H1 (cell line): ENCODE results near the gene KCNMB2. TPM values are rescaled to one million over a fixed set of nuclear protein-coding genes. Genes with fewer than 3 reads are reported as not detected.

ENCODE experiments used
- CTCF ChIA-PET: fragments of 300-600 bp; sonication (Branson Sonifier 250); formaldehyde crosslinking; loops from one replicate; lab custom pipeline; 2021; ENCODE audit not compliant: partially characterized antibody; lab: Charles Lee
- POLR2A ChIA-PET: fragments of 300-600 bp; sonication (Branson Sonifier 250); formaldehyde crosslinking; loops from one replicate; lab custom pipeline; 2021; ENCODE audit warnings: inconsistent platforms; ENCODE audit not compliant: partially characterized antibody; lab: Charles Lee
- DNase-seq, 2 experiments: peaks; one replicate each; pipeline versions ENCODE4 v3.0.0 to v3.0.0-alpha.2; 2010 to 2022; ENCODE audit warnings: low spot score in 2 of 2, low read depth in 1 of 2, mixed read lengths in 1 of 2
- FAIRE-seq: peaks from 2 replicates; lab custom pipeline; 2011; peaks lifted over from hg19 to GRCh38; lab: Jason Lieb, UNC
- H2AFZ ChIP-seq: 2 replicates; pipeline ENCODE4 v1.8.1; 2012; ENCODE audit warnings: low read length, inconsistent platforms
- H2AK5ac ChIP-seq: 2 replicates; pipeline ENCODE4 v1.6.1; 2013; ENCODE audit warnings: low read depth, low read length
- H2BK120ac ChIP-seq: replicated peaks from 2 replicates; pipeline ENCODE3; 2013; ENCODE audit warnings: low read depth, low read length, inconsistent platforms
- H2BK12ac ChIP-seq: 2 replicates; pipeline ENCODE4 v1.6.1; 2013; ENCODE audit warnings: low read depth, low read length
- H2BK15ac ChIP-seq: 2 replicates; pipeline ENCODE4 v1.6.1; 2013; ENCODE audit warnings: low read length
- H2BK20ac ChIP-seq: 2 replicates; pipeline ENCODE4 v1.6.1; 2013; ENCODE audit warnings: low read length
- H2BK5ac ChIP-seq: 2 replicates; pipeline ENCODE4 v1.6.1; 2013; ENCODE audit warnings: low read depth, low read length
- H3K14ac ChIP-seq: 2 replicates; pipeline ENCODE4 v1.6.1; 2013; ENCODE audit warnings: inconsistent platforms; ENCODE audit not compliant: insufficient read length
- H3K18ac ChIP-seq: 2 replicates; pipeline ENCODE4 v1.6.1; 2013; ENCODE audit warnings: low read length; ENCODE audit errors: extremely low read depth
- H3K23ac ChIP-seq: 2 replicates; pipeline ENCODE4 v1.6.1; 2013; ENCODE audit warnings: inconsistent platforms; ENCODE audit not compliant: insufficient read length
- H3K23me2 ChIP-seq: 2 replicates; pipeline ENCODE4 v1.6.1; 2013; ENCODE audit warnings: low read depth, low read length
- H3K27ac ChIP-seq: 2 replicates; pipeline ENCODE4 v1.6.1; 2011; ENCODE audit warnings: low read depth, low read length, inconsistent platforms
- H3K27me3 ChIP-seq, 4 experiments: replicated peaks in 1 of 4; 1 replicate in 1 of 4; 2 replicates in 3 of 4; pipeline versions ENCODE4 v1.6.1 to v1.8.1; 2011 to 2013; ENCODE audit warnings: low read length in 3 of 4, mild to moderate bottlenecking in 3 of 4, inconsistent platforms in 2 of 4, mixed read lengths in 2 of 4, moderate library complexity in 1 of 4; ENCODE audit not compliant: control insufficient read depth in 3 of 4, insufficient read depth in 3 of 4; ENCODE audit errors: extremely low read depth in 1 of 4
- H3K36me3 ChIP-seq, 4 experiments: 2 replicates each; pipeline versions ENCODE4 v1.6.1 to v1.8.1; 2011 to 2013; ENCODE audit warnings: mild to moderate bottlenecking in 4 of 4, low read length in 3 of 4, moderate library complexity in 2 of 4, control low read depth in 1 of 4, inconsistent platforms in 1 of 4; ENCODE audit not compliant: insufficient read depth in 4 of 4, control insufficient read depth in 2 of 4
- H3K4ac ChIP-seq: replicated peaks from 2 replicates; pipeline ENCODE3; 2013; ENCODE audit warnings: low read length, low read depth, mixed read lengths, inconsistent platforms; ENCODE audit not compliant: insufficient read length
- H3K4me1 ChIP-seq, 4 experiments: replicated peaks in 1 of 4; 1 replicate in 1 of 4; 2 replicates in 3 of 4; pipeline versions ENCODE4 v1.6.1 to v1.8.1; 2011 to 2013; ENCODE audit warnings: low read length in 3 of 4, inconsistent platforms in 2 of 4, mixed read lengths in 1 of 4; ENCODE audit not compliant: insufficient read depth in 4 of 4, control insufficient read depth in 3 of 4
- H3K4me2 ChIP-seq, 2 experiments: 2 replicates each; pipeline versions ENCODE4 v1.6.1 to v1.8.1; 2011 to 2013; ENCODE audit warnings: low read depth in 2 of 2, low read length in 2 of 2, control low read depth in 1 of 2, inconsistent platforms in 1 of 2, mild to moderate bottlenecking in 1 of 2; ENCODE audit not compliant: insufficient read depth in 1 of 2
- H3K4me3 ChIP-seq, 4 experiments: fragments of 200-600, 300-600 bp in 1 of 4; sonication (generic), shearing (Covaris generic), sonication (Bioruptor Twin) in 1 of 4; 2 replicates each; pipeline versions ENCODE4 v1.5.1 to v1.8.1; 2011 to 2016; ENCODE audit warnings: low read length in 4 of 4, low read depth in 3 of 4, control low read depth in 2 of 4, inconsistent platforms in 2 of 4, mild to moderate bottlenecking in 2 of 4, mixed read lengths in 1 of 4, moderate library complexity in 1 of 4; ENCODE audit not compliant: insufficient read depth in 2 of 4; ENCODE audit errors: extremely low read depth in 1 of 4
- H3K56ac ChIP-seq: replicated peaks from 2 replicates; pipeline ENCODE3; 2013; ENCODE audit warnings: low read depth, mild to moderate bottlenecking, mixed read lengths, low read length, inconsistent platforms; ENCODE audit not compliant: insufficient read length
- H3K79me1 ChIP-seq: 2 replicates; pipeline ENCODE4 v1.6.1; 2013; ENCODE audit warnings: low read depth, low read length, control low read depth
- H3K79me2 ChIP-seq, 2 experiments: 2 replicates each; pipeline versions ENCODE4 v1.6.1 to v1.8.1; 2012 to 2013; ENCODE audit warnings: low read length in 2 of 2, mild to moderate bottlenecking in 2 of 2, inconsistent platforms in 1 of 2; ENCODE audit not compliant: insufficient read depth in 2 of 2, control insufficient read depth in 1 of 2
- H3K9ac ChIP-seq, 4 experiments: replicated peaks in 1 of 4; 1 replicate in 1 of 4; 2 replicates in 3 of 4; pipeline versions ENCODE4 v1.6.1 to v1.8.1; 2011 to 2013; ENCODE audit warnings: low read depth in 3 of 4, low read length in 3 of 4, control low read depth in 2 of 4, mild to moderate bottlenecking in 2 of 4, moderate library complexity in 2 of 4, inconsistent platforms in 1 of 4; ENCODE audit errors: extremely low read depth in 1 of 4
- H3K9me3 ChIP-seq, 2 experiments: 2 replicates each; pipeline versions ENCODE4 v1.6.1 to v1.8.1; 2012 to 2013; ENCODE audit warnings: mild to moderate bottlenecking in 2 of 2, moderate library complexity in 2 of 2, control low read depth in 1 of 2, inconsistent platforms in 1 of 2, low read depth in 1 of 2, low read length in 1 of 2, mixed read lengths in 1 of 2; ENCODE audit not compliant: insufficient read depth in 2 of 2
- H4K20me1 ChIP-seq, 2 experiments: replicated peaks in 1 of 2; 2 replicates each; pipeline versions ENCODE3 to v1.8.1; 2011 to 2013; ENCODE audit warnings: inconsistent platforms in 2 of 2, low read length in 2 of 2, mild to moderate bottlenecking in 1 of 2; ENCODE audit not compliant: insufficient read depth in 2 of 2, control insufficient read depth in 1 of 2
- H4K5ac ChIP-seq: 2 replicates; pipeline ENCODE4 v1.6.1; 2013; ENCODE audit warnings: low read length, low read depth, mixed read lengths, inconsistent platforms; ENCODE audit not compliant: insufficient read length
- H4K8ac ChIP-seq: 2 replicates; pipeline ENCODE4 v1.8.0; 2013; ENCODE audit warnings: mild to moderate bottlenecking, moderate library complexity, low read length, inconsistent platforms; ENCODE audit not compliant: insufficient read depth; ENCODE audit errors: extremely low read depth
- H4K91ac ChIP-seq: replicated peaks from 2 replicates; pipeline ENCODE3; 2013; ENCODE audit warnings: low read length, mixed read lengths, inconsistent platforms; ENCODE audit not compliant: insufficient read length
- BACH1 ChIP-seq: IDR thresholded peaks from 2 replicates; pipeline ENCODE4 v1.6.1; 2012; ENCODE audit warnings: low read length, improper control_type of control experiment
- BCL11A ChIP-seq, 2 experiments: IDR thresholded peaks; one replicate each; pipeline ENCODE4 v1.6.1; 2011; ENCODE audit warnings: low read depth in 2 of 2, low read length in 2 of 2, mild to moderate bottlenecking in 2 of 2
- CBX5 ChIP-seq: fragments of 300-800, 300-1000 bp; sonication (generic); IDR thresholded peaks from 2 replicates; pipeline ENCODE4 v1.7.1; 2016; ENCODE audit warnings: antibody characterized with exemption, low read length, low read depth
- CREB1 ChIP-seq: IDR thresholded peaks from 2 replicates; pipeline ENCODE4 v1.6.1; 2012; ENCODE audit warnings: inconsistent platforms
- HDAC6 ChIP-seq: IDR thresholded peaks from one replicate; pipeline ENCODE4 v1.7.1; 2012; ENCODE audit warnings: low read depth, mild to moderate bottlenecking, inconsistent platforms, low read length, moderate library complexity
- KDM5A ChIP-seq: fragments of 200-600 bp; IDR thresholded peaks from 2 replicates; pipeline ENCODE4 v1.7.1; 2012; ENCODE audit warnings: mild to moderate bottlenecking, low read length, inconsistent platforms, mixed read lengths
- NRF1 ChIP-seq: IDR thresholded peaks from 2 replicates; pipeline ENCODE4 v1.6.1; 2011; ENCODE audit warnings: mild to moderate bottlenecking, low read depth, low read length, improper control_type of control experiment
- RAD21 ChIP-seq, 2 experiments: IDR thresholded peaks in 1 of 2; conservative IDR thresholded peaks in 1 of 2; 2 replicates each; pipeline ENCODE4 v1.6.1; 2011; ENCODE audit warnings: low read depth in 2 of 2, low read length in 2 of 2, improper control_type of control experiment in 1 of 2, inconsistent platforms in 1 of 2, mild to moderate bottlenecking in 1 of 2, moderate library complexity in 1 of 2
- TBP ChIP-seq: IDR thresholded peaks from 2 replicates; pipeline ENCODE4 v1.6.1; 2011; ENCODE audit warnings: low read depth, low read length, improper control_type of control experiment
- YY1 ChIP-seq: IDR thresholded peaks from 2 replicates; pipeline ENCODE4 v1.6.1; 2011; ENCODE audit warnings: low read depth, mild to moderate bottlenecking, low read length
- polyA plus RNA-seq, 7 experiments: library from polyadenylated mRNA; depleted of rRNA in 3 of 7; stranded (reverse) in 5 of 7; unstranded in 2 of 7; fragments of >200 nt in 5 of 7; fragments of 200-250 nt in 2 of 7; gene quantifications; 1 replicate in 5 of 7; 2 replicates in 1 of 7; 4 replicates in 1 of 7; pipeline versions ENCODE4 v1.2.1 to v1.2.3, GENCODE V29; 2011 to 2013; ENCODE audit warnings: missing spikeins in 2 of 7, mixed read lengths in 2 of 7
- total RNA-seq: library from RNA; stranded (reverse); fragmentation: NEBNext Ultra II Directional; extraction: Animal tissue kit (Norgen Biotek cat#: 25700); gene quantifications from 2 replicates; pipeline ENCODE4 v1.2.1, GENCODE V29; 2021
- TF ChIP-seq, protein P1 (sequence below): IDR thresholded peaks from 2 replicates; pipeline ENCODE4 v1.6.1; 2012; ENCODE audit warnings: low read length, inconsistent platforms
- TF ChIP-seq, protein P2 (sequence below), 3 experiments: IDR thresholded peaks; 1 replicate in 2 of 3; 2 replicates in 1 of 3; pipeline versions ENCODE4 v1.5.1 to v1.6.1; 2011; ENCODE audit warnings: low read length in 3 of 3, mild to moderate bottlenecking in 3 of 3, inconsistent platforms in 2 of 3, low read depth in 1 of 3, moderate library complexity in 1 of 3; ENCODE audit not compliant: insufficient read depth in 1 of 3; ENCODE audit errors: control extremely low read depth in 1 of 3

The KCNMB2 gene
- total and polyA plus RNA-seq, 2 of the 8 experiments (the other 6 are each of a cell fraction or from before 2014, with no cell fraction given), result not detected

GRCh38 chr3:178785961-178786360 lies 249.7 kb downstream of the KCNMB2 start:
- no peak overlapping the region for H4K91ac ChIP-seq
- ChIA-PET POLR2A (no interaction called here), CTCF (no interaction called here)
- no peaks in the 10 kb centered on the region for H3K23me2 ChIP-seq
- no peak overlapping the region for H2BK12ac ChIP-seq
- H3K36me3 ChIP-seq, result no peaks in the 10 kb centered on the region
- no peaks in the 10 kb centered on the region for H3K4me1 ChIP-seq
- H3K27me3 ChIP-seq, result no peaks in the 10 kb centered on the region
- no peak overlapping the region for H2BK20ac ChIP-seq
- no peak for FAIRE-seq
- H2AFZ ChIP-seq, result no peak overlapping the region
- H4K20me1 ChIP-seq, result no peaks in the 10 kb centered on the region
- H2BK120ac ChIP-seq, result no peak overlapping the region
- no peak overlapping the region for H3K56ac ChIP-seq
- no peak overlapping the region for H3K27ac ChIP-seq
- no peak overlapping the region for H3K14ac ChIP-seq
- H3K4me3 ChIP-seq, result no peak overlapping the region
- H3K79me1 ChIP-seq, result no peaks in the 10 kb centered on the region
- no peak overlapping the region for H3K9ac ChIP-seq
- DNase-seq, result no peak
- no peak overlapping the region for H3K4me2 ChIP-seq
- H3K79me2 ChIP-seq, result no peaks in the 10 kb centered on the region
- no peak overlapping the region for H2BK15ac ChIP-seq
- no peak overlapping the region for H3K18ac ChIP-seq
- no peak overlapping the region for H3K4ac ChIP-seq
- H2AK5ac ChIP-seq, result no peak overlapping the region
- H4K5ac ChIP-seq, result no peak overlapping the region
- no peaks in the 10 kb centered on the region for H3K9me3 ChIP-seq
- H4K8ac ChIP-seq, result no peak overlapping the region
- H2BK5ac ChIP-seq, result no peak overlapping the region
- H3K23ac ChIP-seq, result no peak overlapping the region
- TF ChIP-seq KDM5A (no peak), CBX5 (no peak), RAD21 (IDR thresholded peaks at IDR 0.05 in 1 of 2, conservative IDR thresholded peaks at IDR 0.05 in 1 of 2; ENCODE audit: low read depth in 2 of 2, low read length in 2 of 2) (no peak), CREB1 (no peak), BCL11A (IDR thresholded peaks at IDR 0.05; ENCODE audit: low read depth in 2 of 2, low read length in 2 of 2) (no peak), YY1 (no peak), TBP (no peak), BACH1 (no peak), HDAC6 (no peak), NRF1 (no peak)
- TF ChIP-seq, protein P1, sequence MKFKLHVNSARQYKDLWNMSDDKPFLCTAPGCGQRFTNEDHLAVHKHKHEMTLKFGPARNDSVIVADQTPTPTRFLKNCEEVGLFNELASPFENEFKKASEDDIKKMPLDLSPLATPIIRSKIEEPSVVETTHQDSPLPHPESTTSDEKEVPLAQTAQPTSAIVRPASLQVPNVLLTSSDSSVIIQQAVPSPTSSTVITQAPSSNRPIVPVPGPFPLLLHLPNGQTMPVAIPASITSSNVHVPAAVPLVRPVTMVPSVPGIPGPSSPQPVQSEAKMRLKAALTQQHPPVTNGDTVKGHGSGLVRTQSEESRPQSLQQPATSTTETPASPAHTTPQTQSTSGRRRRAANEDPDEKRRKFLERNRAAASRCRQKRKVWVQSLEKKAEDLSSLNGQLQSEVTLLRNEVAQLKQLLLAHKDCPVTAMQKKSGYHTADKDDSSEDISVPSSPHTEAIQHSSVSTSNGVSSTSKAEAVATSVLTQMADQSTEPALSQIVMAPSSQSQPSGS, result no peak
- TF ChIP-seq, protein P2, sequence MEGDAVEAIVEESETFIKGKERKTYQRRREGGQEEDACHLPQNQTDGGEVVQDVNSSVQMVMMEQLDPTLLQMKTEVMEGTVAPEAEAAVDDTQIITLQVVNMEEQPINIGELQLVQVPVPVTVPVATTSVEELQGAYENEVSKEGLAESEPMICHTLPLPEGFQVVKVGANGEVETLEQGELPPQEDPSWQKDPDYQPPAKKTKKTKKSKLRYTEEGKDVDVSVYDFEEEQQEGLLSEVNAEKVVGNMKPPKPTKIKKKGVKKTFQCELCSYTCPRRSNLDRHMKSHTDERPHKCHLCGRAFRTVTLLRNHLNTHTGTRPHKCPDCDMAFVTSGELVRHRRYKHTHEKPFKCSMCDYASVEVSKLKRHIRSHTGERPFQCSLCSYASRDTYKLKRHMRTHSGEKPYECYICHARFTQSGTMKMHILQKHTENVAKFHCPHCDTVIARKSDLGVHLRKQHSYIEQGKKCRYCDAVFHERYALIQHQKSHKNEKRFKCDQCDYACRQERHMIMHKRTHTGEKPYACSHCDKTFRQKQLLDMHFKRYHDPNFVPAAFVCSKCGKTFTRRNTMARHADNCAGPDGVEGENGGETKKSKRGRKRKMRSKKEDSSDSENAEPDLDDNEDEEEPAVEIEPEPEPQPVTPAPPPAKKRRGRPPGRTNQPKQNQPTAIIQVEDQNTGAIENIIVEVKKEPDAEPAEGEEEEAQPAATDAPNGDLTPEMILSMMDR (IDR thresholded peaks at IDR 0.05; ENCODE audit: control extremely low read depth in 1 of 3, insufficient read depth in 1 of 3, low read depth in 1 of 3, low read length in 3 of 3), result no peak
